Measurements from ENCODE around the gene PSTPIP1.

PSTPIP1 gene

GRCh38 chr15:76976141-76976540, 18.8 kb upstream of the PSTPIP1 start:
- TF ChIP-seq CTCF (IDR thresholded peaks at IDR 0.05; ENCODE audit: low read depth, low read length), result no peak
- TF ChIP-seq EZH2phosphoT487 (IDR thresholded peaks at IDR 0.05; ENCODE audit: low read depth), result no peak

GRCh38 chr15:76976572-76977270, 18.2 kb upstream of the PSTPIP1 start:
- Histone ChIP-seq H2AFZ (ENCODE audit: low read depth, low read length) (0 out of 2 replicates have a peak overlapping the region, but pooled peaks have one; percentile 35), H3K4me3 (ENCODE audit: low read length) (0 out of 2 replicates have a peak overlapping the region, but pooled peaks have one; percentile 14), H3K36me3 (replicated peaks; ENCODE audit: low read depth, low read length) (no peaks in the 10 kb centered on the region), H3K4me2 (ENCODE audit: low read length) (peak overlapping the region; percentile 63), H3K79me2 (ENCODE audit: low read length) (no peaks in the 10 kb centered on the region), H3K4me1 (ENCODE audit: low read length) (peaks cover 18% of the 10 kb centered on the region), H4K20me1 (ENCODE audit: insufficient read depth, low read length) (no peaks in the 10 kb centered on the region), H3K27ac (ENCODE audit: low read length) (peak overlapping the region; percentile 17; the same call in 1 of the 2 replicates), H3K27me3 (ENCODE audit: low read depth, low read length) (no peaks in the 10 kb centered on the region; the same call in 1 of the 2 replicates), H3K9ac (ENCODE audit: low read length) (no peak overlapping the region; the same call in 1 of the 2 replicates), H3K9me3 (ENCODE audit: insufficient read depth, low read length) (no peaks in the 10 kb centered on the region)
- TF ChIP-seq EZH2phosphoT487 (IDR thresholded peaks at IDR 0.05; ENCODE audit: low read depth) (no peak), CTCF (IDR thresholded peaks at IDR 0.05; ENCODE audit: low read depth, low read length) (no peak)

More at GRCh38 chr15:76976141-76976540, 18.8 kb upstream of the PSTPIP1 start:
- H3K27me3 ChIP-seq (ENCODE audit: low read depth, low read length), result no peaks in the 10 kb centered on the region; the same call in 1 of the 2 replicates
- H3K9ac ChIP-seq (ENCODE audit: low read length), result no peak overlapping the region; the same call in 1 of the 2 replicates
- H4K20me1 ChIP-seq (ENCODE audit: insufficient read depth, low read length), result no peaks in the 10 kb centered on the region
- H3K27ac ChIP-seq (ENCODE audit: low read length), result peak overlapping the region; percentile 17; the same call in 1 of the 2 replicates
- no peaks in the 10 kb centered on the region for H3K79me2 ChIP-seq (ENCODE audit: low read length)
- no peaks in the 10 kb centered on the region for H3K36me3 ChIP-seq (replicated peaks; ENCODE audit: low read depth, low read length)
- peaks cover 18% of the 10 kb centered on the region for H3K4me1 ChIP-seq (ENCODE audit: low read length)
- H3K4me2 ChIP-seq (ENCODE audit: low read length), result peak overlapping the region; percentile 63
- H3K4me3 ChIP-seq (ENCODE audit: low read length), result 0 out of 2 replicates have a peak overlapping the region, but pooled peaks have one; percentile 14
- H3K9me3 ChIP-seq (ENCODE audit: insufficient read depth, low read length), result no peaks in the 10 kb centered on the region
- H2AFZ ChIP-seq (ENCODE audit: low read depth, low read length), result 0 out of 2 replicates have a peak overlapping the region, but pooled peaks have one; percentile 35

GRCh38 chr15:76978522-76979330, 16.2 kb upstream of the PSTPIP1 start:
- Histone ChIP-seq H4K20me1 (ENCODE audit: insufficient read depth, low read length) (no peaks in the 10 kb centered on the region), H3K4me3 (ENCODE audit: low read length) (no peak overlapping the region), H3K9me3 (ENCODE audit: insufficient read depth, low read length) (no peaks in the 10 kb centered on the region), H3K4me2 (ENCODE audit: low read length) (no peak overlapping the region), H3K9ac (ENCODE audit: low read length) (no peak overlapping the region), H3K27ac (ENCODE audit: low read length) (no peak overlapping the region), H2AFZ (ENCODE audit: low read depth, low read length) (no peak overlapping the region), H3K36me3 (replicated peaks; ENCODE audit: low read depth, low read length) (no peaks in the 10 kb centered on the region), H3K79me2 (ENCODE audit: low read length) (no peaks in the 10 kb centered on the region), H3K27me3 (ENCODE audit: low read depth, low read length) (no peaks in the 10 kb centered on the region; the same call in 1 of the 2 replicates), H3K4me1 (ENCODE audit: low read length) (peaks cover 18% of the 10 kb centered on the region)
- no peak for TF ChIP-seq CTCF (IDR thresholded peaks at IDR 0.05; ENCODE audit: low read depth, low read length)
